NCI-H2196 treated with DMSO at 0.1 percent for 48 hours (cell line): ENCODE data around the gene HLTF.
A peak's percentile ranks its signal among the peaks of the same experiment; 100 is the strongest.
"Not testable (repeated sequence)": the region's sequence is repeated elsewhere in the genome, so short reads cannot be mapped to it uniquely, and the experiment has no call there.

Experiments used
- DNase-seq: peaks from one replicate; lab custom pipeline; 2025; ENCODE audit not compliant: unreplicated experiment; lab: John Stamatoyannopoulos, UW

HLTF gene, protein sequence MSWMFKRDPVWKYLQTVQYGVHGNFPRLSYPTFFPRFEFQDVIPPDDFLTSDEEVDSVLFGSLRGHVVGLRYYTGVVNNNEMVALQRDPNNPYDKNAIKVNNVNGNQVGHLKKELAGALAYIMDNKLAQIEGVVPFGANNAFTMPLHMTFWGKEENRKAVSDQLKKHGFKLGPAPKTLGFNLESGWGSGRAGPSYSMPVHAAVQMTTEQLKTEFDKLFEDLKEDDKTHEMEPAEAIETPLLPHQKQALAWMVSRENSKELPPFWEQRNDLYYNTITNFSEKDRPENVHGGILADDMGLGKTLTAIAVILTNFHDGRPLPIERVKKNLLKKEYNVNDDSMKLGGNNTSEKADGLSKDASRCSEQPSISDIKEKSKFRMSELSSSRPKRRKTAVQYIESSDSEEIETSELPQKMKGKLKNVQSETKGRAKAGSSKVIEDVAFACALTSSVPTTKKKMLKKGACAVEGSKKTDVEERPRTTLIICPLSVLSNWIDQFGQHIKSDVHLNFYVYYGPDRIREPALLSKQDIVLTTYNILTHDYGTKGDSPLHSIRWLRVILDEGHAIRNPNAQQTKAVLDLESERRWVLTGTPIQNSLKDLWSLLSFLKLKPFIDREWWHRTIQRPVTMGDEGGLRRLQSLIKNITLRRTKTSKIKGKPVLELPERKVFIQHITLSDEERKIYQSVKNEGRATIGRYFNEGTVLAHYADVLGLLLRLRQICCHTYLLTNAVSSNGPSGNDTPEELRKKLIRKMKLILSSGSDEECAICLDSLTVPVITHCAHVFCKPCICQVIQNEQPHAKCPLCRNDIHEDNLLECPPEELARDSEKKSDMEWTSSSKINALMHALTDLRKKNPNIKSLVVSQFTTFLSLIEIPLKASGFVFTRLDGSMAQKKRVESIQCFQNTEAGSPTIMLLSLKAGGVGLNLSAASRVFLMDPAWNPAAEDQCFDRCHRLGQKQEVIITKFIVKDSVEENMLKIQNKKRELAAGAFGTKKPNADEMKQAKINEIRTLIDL

GRCh38 chr3:149086232-149086988 is at the start of gene HLTF:
Gene HLTF, minus strand, starts transcription at chr3:149086533. Its CDS starts 197 bp downstream, at chr3:149086336.
- peak; percentile 99 for DNase-seq

GRCh38 chr3:149134575-149134974 is 48.2 kb upstream of the HLTF start:
- no peak for DNase-seq

GRCh38 chr3:149131589-149131988 is 45.3 kb upstream of the HLTF start:
- no peak for DNase-seq

- DNase-seq = peak; percentile 95
Observed at GRCh38 chr3:149129326-149130205, 43.2 kb upstream of the HLTF start, which contains the start of gene HPS3. Gene HPS3, plus strand, starts transcription at chr3:149129638. Its CDS starts 86 bp downstream, at chr3:149129724.

DNA sequence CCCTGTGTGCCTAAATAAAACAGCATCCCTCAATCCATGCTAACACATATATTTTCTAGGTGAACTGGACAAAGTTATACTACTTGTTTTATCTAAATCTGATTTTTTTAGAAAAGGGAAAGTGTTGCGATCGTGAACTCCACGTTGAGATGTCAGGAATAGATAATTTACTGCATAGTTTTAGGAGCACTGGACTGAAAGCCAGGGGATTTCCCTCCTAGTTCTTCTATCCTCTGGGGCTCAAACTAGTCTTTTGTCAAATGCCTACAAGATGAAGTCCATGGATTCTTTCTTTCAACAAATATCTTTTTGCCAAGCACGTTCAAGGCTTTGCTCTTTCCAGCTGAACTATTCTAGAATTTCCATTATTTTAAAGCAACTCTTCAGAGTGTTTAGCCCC is 42.5 kb upstream of the HLTF start:
- DNase-seq = no peak

GRCh38 chr3:149122721-149123578 is 36.6 kb upstream of the HLTF start:
- DNase-seq = no peak

DNA sequence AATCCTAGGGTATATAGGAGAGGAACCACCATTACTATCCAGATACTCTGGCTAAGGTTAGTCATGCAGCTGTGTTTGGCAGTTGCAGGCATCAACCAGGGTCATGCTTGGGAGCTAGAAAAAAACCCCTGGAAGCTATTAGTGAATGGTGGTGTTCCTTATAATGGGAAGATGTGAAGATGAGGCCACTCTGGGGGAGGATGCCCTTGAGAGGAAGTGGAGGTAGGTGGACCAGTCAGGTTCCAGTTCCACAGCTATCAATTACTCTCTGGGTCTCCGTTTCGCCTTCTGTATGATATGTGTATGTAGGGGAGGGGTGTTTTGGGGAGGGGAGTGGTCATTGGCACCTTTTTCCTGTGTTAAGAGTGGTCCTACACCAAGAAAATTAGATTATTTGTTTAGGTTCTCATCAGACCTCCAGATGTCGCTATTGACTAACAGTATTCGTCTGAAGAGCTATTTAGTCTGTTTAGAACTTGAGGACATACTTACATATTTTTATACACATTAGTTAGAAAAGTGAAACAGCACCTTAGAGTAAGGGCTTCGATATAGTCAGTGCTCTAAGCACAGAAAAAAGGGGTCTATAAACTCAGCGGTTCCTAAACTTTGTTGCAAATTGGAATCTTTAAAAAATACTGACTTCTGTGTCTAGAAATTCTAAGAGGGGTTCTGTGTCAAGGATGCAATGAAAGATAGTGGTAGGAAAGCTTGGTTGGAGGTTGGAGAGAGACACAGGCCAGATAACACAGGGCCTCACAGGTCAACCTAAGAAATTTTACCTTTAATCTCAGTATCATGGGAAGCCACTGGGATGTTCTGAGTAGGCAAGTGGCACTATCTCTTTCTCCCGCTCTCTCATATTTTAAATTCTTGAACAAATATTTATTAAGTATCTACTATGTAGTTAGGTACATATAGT is 34.0 kb upstream of the HLTF start:
- peak; percentile 56 for DNase-seq

- DNase-seq = no peak
Observed at GRCh38 chr3:149119466-149119865, 33.1 kb upstream of the HLTF start.

GRCh38 chr3:149118724-149119123 is 32.4 kb upstream of the HLTF start:
- DNase-seq = no peak

- no peak for DNase-seq
Observed at GRCh38 chr3:149115114-149115513, 28.8 kb upstream of the HLTF start.

- no peak for DNase-seq
Observed at GRCh38 chr3:149114458-149114857, 28.1 kb upstream of the HLTF start.

- no peak for DNase-seq
Observed at GRCh38 chr3:149104484-149104883, 18.2 kb upstream of the HLTF start.

DNA sequence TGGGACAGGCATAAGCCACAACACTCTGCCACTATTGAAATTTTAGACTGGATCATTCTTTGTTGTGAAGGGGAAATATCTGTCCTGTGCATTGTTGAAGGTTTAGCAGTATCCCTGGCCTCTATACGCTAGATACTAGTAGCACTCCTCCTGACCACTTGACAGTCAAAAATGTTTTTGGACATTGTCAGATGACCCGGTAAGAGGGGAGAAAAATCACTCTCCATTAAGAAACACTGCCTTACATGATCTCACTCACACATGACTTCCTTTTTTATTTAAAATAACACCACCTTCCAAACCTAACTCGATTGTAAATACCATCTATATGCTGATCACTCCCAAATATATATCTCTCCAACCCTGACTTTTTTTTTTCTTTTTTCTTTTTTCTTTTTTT is 15.3 kb upstream of the HLTF start:
- DNase-seq = no peak

- DNase-seq = no peak
Observed at GRCh38 chr3:149101154-149101553, 14.8 kb upstream of the HLTF start.

GRCh38 chr3:149097987-149098386 is 11.7 kb upstream of the HLTF start:
- DNase-seq = not testable (repeated sequence)

- no peak for DNase-seq
Observed at GRCh38 chr3:149095487-149095886, 9.2 kb upstream of the HLTF start.

DNA sequence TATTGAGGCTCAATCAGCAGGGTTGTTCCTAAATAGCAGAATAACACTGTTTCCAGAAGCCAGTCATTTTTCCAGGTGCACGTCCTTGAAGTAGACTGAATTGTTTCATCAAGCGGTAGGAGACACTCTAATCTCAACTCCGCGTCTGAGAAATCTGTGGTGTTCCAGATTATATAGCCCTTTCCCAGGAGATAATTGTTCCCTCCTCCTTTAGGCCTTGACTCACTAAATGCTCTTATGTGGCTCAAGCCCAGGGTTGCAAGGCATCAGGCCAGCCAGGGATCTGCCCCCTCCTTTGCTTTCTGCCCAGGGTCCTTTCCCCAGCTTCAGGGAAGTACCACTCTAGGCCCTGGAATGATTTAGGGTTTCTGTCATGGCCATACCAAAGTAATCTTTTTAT is 5.7 kb upstream of the HLTF start:
- no peak for DNase-seq

DNA sequence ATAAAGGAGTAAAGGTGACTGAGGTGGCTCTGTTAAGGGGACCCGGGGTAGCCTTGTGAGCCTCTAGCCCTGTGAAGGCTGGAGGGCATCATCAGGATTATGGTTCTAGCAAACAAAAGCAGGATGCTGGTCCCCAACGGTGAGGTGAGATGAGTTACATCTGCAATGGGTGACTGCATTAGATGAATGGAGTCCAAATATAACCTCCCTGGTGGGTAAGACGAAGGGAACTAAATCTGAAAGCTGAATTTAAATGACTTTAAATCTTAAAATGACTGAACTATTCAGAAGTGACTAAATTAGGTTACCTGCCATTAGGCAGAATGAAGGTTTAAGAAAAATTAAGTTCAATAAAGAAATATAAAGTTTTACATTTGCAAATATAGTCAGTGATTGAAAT is 4.6 kb upstream of the HLTF start:
- DNase-seq = no peak
